22Rv1 (cell line): ENCODE results near the gene CLEC16A.

Experiments used
- ZFX ChIP-seq: fragments of 450-650 bp; IDR thresholded peaks from 2 replicates; pipeline ENCODE4 v1.6.1; 2017; ENCODE audit warnings: antibody characterized with exemption, borderline replicate concordance
- TF ChIP-seq, protein P1 (sequence below): fragments of 450-650 bp; IDR thresholded peaks from 2 replicates; pipeline ENCODE4 v1.5.1; 2017; ENCODE audit warnings: mild to moderate bottlenecking

DNA sequence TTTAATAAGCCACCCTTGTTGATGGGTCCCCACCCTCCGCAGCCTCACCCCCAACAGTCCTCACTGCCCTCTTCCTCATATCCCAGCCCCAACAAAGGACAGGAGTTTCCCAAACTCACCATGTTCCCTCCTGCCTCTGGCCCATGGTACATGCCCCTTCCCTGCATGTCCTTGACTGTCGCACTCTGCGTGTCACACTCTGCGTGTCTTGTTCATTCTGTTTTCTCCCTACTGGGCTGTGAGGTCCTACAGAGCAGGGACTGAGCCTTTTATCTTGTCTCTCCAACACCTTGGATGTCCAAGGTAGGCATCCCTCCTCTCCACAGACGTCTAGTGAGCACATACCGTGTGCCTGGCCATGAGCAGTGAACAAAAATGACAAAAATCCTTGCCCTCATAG, 156.9 kb downstream of the CLEC16A start:
- TF ChIP-seq, protein P1, sequence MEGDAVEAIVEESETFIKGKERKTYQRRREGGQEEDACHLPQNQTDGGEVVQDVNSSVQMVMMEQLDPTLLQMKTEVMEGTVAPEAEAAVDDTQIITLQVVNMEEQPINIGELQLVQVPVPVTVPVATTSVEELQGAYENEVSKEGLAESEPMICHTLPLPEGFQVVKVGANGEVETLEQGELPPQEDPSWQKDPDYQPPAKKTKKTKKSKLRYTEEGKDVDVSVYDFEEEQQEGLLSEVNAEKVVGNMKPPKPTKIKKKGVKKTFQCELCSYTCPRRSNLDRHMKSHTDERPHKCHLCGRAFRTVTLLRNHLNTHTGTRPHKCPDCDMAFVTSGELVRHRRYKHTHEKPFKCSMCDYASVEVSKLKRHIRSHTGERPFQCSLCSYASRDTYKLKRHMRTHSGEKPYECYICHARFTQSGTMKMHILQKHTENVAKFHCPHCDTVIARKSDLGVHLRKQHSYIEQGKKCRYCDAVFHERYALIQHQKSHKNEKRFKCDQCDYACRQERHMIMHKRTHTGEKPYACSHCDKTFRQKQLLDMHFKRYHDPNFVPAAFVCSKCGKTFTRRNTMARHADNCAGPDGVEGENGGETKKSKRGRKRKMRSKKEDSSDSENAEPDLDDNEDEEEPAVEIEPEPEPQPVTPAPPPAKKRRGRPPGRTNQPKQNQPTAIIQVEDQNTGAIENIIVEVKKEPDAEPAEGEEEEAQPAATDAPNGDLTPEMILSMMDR = no peak
- TF ChIP-seq ZFX = no peak
